Measurements from ENCODE around the gene SEMA3E.

GRCh38 chr7:83677180-83677866 lies 28.4 kb upstream of the SEMA3E start:
- TF ChIP-seq, protein P1, sequence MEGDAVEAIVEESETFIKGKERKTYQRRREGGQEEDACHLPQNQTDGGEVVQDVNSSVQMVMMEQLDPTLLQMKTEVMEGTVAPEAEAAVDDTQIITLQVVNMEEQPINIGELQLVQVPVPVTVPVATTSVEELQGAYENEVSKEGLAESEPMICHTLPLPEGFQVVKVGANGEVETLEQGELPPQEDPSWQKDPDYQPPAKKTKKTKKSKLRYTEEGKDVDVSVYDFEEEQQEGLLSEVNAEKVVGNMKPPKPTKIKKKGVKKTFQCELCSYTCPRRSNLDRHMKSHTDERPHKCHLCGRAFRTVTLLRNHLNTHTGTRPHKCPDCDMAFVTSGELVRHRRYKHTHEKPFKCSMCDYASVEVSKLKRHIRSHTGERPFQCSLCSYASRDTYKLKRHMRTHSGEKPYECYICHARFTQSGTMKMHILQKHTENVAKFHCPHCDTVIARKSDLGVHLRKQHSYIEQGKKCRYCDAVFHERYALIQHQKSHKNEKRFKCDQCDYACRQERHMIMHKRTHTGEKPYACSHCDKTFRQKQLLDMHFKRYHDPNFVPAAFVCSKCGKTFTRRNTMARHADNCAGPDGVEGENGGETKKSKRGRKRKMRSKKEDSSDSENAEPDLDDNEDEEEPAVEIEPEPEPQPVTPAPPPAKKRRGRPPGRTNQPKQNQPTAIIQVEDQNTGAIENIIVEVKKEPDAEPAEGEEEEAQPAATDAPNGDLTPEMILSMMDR (IDR thresholded peaks at IDR 0.05; ENCODE audit: insufficient read depth, low read depth, low read length): no peak
- TF ChIP-seq EZH2 (IDR thresholded peaks at IDR 0.05; ENCODE audit: insufficient read depth, low read length): no peak

All from astrocyte (in vitro differentiated cells and primary cell).